Hepatic stellate cell (primary cell): ENCODE results near the gene ZNF280B.
"Not testable (repeated sequence)": the region's sequence is repeated elsewhere in the genome, so short reads cannot be mapped to it uniquely, and the experiment has no call there.

Experiments
- DNase-seq: peaks from one replicate; pipeline ENCODE4 v3.0.0; 2011; ENCODE audit warnings: low spot score

Gene ZNF280B

DNA sequence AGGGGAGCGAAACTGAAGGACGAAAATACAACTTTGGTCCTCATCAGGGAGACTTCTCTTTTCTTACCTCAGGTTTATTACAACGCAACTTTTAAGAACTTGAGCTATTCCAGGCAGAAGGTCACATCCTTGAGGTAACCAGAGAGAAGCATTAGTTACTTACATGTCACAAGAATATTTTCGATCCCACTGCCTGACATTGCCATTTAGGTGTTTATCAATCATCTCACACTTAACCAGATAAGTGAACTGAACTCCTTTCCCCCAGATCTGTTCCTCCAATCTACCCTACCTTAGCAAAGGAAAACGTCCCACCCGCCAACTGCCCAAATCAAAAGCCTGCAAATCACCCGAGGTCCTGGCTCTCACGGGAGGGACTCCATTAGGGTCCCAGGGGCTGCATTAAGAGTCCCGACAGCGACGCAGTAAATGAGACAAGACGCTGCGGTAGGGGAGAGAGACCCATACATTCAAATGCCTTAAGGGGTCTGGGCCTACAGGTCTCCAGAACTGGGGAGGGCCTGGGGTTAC lies 734 bp downstream of the ZNF280B start:
- DNase-seq, result no peak

DNA sequence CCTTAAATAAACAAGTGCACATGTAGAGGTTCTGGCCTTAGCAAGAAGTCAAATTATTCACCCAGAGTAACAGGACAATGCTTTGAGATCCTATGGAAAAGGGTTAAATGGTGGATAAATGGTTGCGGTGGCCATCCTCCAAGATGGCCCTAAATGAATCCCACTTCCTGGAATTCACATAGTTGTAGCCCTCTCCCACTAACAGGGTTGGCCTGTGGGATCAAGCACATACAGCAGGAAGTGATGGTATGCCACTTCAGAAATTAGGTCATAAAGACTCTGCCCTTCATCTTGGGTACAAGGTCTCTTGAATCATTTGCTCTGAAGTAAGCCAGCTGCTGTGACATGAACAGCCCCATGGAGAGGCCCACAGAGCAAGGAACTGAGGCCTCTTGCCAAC lies 1.8 kb downstream of the ZNF280B start:
- no peak for DNase-seq

DNA sequence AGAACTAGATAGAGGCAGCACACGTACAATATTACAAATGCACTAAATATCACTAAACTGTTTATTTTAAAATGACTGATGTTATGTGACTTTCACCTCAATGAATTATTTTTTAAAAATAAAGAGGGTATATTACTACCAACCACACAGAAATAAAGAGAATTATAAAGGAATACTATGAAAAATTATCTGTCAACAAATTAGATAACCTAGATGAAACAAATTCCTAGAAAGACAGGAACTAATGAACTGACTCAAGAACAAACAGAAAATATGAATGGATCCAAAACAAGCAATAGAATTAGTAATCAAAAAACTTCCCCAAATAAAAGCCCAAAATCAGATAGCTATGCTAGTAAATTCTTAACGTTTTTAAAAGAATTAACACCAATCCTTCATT lies 10.3 kb downstream of the ZNF280B start:
- no peak for DNase-seq

DNA sequence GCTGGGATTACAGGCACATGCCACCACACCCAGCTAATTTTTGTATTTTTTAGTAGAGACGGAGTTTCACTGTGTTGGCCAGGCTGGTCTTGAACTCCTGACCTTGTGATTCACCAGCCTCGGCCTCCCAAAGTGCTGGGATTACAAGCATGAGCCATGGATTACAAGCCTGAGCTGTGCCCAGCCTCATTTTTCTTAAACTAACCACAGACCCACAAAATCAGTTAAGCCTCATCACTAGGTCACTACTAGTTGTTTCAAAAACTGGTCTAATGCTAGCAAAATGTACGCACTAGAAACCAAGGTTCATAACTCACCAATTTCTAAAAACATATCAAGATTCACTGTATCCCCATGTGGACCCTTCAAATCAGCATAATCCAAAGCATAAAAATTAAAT lies 17.0 kb downstream of the ZNF280B start:
- not testable (repeated sequence) for DNase-seq

DNA sequence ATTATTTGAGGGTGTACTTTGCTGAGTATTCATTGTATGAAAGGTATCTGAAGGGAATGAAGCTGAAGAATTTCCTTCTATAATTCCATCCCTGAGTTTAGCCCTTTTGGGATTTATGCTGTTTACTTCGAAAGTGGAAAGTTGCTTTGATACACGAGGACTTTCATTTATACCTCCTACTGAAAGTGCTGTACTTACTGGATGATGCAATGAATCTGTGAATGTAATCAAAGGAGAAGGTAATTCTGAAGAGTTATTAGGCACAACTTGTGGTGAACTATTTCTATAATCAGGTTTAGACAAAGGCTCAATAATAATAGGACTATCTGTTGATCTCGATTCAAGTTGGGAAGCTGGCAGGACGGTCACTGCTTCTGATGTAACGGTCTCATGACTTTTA lies 19.8 kb downstream of the ZNF280B start:
- DNase-seq, result no peak

DNA sequence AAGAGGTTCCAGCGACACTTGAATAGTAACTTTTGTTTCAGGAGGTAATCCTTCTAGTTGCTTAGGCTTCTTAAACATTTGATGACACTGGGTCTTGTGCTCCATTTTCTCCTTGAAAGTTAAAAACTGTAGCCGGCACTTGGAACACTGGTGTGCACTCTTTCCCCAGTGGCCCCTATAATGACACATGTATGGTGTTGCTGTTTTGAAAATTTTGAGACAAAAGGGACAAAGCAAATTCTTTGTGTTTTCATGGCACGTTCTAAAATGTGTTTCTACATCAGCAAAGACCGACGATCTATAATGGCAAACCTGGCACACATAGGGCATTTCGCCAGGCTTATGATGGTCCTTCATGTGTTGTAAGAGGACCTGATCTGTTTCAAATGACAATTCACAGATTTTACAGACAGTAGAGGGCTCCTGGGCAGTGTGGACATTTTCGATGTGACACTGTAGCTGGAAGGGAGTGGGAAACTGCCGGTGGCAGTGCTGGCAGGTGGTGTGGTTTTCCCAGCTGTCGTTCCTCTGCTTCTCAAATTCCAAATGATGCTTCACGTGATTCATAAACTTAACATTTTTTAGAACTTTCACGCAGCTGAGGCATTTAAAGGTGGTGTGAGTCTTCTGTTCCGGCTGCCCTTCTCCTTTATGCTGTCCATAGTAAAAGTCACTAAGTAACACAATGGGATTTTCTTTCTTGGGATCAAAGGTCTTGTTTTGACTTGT lies 20.5 kb downstream of the ZNF280B start:
- no peak for DNase-seq

DNA sequence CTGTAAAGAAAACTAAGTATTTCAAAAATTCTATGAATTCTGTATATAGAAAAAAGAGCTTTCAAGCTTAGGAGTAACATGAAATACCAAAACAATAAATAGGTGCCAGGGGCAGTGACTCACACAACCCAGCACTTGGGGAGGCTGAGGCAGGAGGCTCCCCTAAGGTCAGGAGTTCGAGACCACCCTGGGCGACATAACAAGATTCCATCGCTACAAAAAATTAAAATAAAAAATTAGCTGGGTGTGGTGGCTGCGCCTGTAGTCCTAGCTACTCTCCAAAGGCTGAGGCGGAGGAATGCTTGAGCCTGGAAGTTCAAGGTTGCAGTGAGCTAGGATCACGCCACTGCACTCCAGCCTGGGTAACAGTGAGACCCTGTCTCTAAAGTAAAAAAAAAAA lies 21.5 kb downstream of the ZNF280B start:
- no peak for DNase-seq

DNA sequence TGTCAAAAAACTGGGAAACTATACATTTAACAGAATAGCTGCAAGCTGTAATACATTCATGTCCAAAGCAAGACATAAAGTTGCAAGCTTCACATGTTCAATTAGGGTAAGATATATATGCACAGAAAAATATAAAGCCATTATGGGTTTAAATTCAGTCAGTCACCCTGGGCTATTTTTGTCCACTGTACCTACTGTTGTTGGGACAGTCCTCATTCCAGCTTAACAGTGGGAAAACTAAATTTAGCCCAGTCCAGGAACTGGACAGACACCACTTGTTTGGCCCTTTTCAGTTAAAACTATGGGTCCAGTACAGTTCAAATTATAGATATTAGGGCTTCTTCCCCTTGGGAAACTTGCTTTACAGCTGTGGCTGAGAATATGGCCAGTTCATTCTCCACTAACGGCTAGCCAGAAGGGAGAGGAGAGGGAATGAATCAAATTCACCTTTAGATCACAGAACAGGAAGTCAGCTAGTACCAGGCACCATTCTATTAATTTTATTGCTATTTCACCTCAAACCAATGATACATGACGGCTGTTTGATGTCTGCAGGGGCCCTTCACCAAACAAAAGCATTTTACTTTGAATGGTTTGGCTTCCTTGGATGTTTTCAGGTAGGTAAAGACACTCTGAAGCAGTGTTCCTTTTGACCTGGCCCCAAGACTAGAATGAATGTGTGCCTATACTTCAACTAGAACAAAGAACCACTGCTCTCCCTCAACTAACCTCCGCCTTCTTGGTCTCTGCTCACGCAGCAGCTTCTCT lies 22.2 kb downstream of the ZNF280B start:
- DNase-seq, result no peak

DNA sequence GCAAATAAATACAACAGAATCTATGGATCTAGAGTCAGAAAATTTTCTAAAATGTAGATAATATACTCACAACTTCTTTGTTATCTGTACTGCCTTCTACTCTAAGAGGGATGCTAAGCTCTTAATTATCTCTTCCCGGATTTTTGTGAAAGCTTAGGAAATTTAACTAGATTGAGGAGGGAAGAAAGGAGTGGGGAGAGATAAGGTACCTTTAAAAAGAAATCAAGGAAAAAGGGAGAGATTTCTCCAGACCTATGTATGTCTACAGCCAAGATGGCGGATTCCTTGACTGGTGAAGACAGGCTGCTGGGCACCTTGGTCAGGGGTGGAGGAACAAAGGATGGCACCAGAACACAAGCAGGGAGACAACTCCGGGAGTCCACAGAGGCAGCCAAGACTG lies 23.0 kb downstream of the ZNF280B start:
- no peak for DNase-seq

DNA sequence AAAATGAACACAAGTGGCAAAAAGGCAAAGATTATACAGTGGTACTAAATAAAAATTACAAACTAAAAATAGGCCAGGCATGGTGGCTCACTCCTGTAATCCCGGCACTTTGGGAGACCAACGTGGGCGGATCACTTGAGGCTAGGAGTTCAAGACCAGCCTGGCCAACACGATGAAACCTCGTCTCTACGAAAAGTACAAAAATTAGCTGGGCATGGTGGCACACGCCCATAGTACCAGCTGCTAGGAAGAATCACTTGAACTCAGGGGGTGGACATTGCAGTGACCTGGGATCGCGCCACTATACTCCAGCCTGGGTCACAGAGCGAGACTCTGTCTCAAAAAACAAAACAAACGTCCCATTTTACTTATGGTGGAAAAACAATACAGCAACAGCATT lies 24.5 kb downstream of the ZNF280B start:
- no peak for DNase-seq

DNA sequence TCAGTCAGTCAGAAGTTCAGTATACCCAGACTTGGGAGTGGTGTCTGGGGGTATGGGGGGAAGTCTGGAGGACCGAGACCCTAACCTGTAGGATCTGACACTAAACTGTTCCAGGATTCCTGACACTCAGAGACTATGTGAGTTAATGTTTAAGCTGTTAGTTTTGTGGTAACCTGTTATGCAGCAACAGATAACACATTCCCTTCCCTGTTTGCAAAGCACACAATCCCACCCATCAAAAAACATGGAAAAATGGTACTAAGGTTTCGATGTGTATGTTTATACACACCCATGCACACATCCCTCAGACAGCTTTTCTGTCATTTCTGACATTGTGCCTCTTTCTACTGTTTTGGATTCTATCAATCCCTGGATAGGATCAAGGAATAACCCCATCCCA lies 27.6 kb downstream of the ZNF280B start:
- DNase-seq, result no peak

DNA sequence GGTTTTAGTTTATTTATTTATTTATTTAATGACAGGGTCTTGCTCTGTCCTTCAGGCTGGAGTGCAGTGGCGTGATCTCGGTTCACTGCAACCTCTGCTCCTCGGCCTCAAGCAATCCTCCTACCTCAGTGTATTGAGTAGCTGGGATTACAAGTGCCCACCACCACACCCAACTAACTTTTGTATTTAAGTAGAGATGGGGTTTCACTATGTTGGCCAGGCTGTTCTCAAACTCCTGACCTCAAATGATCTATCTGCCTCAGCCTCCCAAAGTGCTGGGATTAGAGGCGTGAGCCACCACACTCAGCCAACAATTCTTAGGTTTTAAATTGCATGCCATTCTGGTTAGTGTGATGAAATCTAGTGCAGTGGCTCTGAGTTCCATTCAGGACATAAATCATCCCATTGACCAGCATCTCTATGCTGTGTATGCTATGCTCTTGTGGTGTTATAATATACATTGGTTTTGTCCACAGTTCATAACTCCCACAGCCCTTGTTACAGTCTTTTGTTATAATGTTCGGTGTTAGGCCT lies 28.5 kb downstream of the ZNF280B start:
- DNase-seq, result no peak

DNA sequence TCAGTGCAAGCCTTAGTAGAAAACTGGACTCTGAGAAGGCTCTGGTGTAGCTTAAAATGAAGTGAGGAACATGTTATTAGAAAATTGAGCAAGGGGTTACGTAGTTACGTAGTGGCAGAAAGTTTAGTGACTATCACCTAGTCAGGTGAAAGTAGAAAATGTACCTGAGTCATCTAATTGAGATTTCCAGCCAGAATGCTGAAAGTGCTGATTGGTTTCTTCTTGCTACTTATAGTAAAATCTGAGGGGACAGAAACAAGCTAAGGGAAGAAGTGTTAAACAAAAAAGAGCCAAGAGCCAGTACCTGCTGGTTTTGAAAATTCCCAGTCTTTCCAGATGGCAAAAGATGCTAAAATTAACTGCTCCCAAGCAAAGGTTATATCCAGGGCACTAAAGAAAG lies 29.4 kb downstream of the ZNF280B start:
- DNase-seq, result no peak

DNA sequence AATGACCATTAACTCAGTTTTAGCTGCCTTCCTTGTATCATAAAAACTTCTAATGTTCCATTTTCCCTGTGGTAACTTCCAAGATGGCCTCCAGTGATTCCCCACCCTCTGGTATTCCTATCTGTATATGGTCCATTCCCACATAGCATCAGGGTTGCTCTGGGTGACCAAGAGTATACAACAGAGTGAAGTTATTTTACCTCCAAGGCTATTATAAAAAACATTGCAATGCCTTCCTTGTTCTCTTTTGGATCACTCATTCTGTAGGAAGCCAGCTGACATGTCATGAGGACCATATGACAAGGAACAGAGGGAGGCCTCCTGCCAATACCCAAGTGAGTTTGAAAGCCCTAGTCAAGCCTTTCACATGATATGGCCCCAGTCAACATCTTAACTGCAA lies 30.1 kb downstream of the ZNF280B start:
- no peak for DNase-seq

DNA sequence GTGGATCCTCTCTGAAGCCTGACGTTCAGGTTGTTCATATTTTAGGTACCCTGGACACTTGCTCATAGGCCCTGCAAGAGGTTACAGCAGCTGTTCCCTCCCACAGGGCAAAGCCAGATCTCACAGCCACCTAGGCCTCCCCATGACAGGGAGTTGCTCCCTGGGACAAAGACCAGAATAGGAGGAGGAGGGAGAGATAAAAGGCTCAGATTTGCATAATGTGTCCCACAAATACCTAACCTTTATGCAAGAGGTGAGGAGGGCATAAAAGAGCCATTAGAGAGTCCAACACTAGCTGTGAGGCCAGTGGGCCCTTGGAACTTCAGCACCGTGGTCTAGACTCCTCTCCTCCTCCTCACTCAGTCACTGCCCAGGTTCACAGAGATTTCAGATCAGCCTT lies 33.8 kb downstream of the ZNF280B start:
- DNase-seq, result no peak

DNA sequence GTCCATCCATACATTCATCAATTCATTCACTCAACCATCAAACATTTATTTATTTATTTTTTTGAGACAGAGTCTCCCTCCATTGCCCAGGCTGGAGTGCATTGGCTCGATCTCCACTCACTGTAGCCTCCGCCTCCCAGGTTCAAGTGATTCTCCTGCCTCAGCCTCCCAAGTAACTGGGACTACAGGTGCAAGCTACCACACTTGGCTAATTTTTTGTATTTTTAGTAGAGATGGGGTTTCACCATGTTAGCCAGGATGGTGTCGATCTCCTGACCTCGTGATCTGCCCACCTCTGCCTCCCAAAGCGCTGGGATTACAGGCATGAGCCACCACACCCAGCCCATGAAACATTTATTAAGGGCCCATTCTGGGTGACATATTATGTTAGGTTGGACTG lies 37.4 kb downstream of the ZNF280B start:
- not testable (repeated sequence) for DNase-seq

DNA sequence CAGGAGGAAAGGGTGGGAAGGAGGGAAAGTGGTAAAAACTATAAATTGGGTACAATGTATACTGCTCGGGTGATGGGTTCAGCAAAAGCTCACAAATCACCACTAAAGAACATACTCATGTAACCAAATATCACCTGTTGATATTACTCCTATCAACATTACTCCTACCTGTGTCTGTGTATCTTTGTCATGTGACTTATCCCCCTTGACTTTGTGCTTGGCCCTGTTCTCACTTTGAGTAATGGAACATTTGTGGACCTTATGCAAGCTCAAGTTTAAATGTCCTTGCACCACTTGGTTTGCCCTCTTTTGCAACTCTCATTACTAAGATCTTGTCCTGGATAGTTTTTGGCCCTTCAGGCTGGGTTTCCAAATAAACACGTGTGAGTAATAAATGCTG lies 39.0 kb downstream of the ZNF280B start:
- DNase-seq, result no peak

DNA sequence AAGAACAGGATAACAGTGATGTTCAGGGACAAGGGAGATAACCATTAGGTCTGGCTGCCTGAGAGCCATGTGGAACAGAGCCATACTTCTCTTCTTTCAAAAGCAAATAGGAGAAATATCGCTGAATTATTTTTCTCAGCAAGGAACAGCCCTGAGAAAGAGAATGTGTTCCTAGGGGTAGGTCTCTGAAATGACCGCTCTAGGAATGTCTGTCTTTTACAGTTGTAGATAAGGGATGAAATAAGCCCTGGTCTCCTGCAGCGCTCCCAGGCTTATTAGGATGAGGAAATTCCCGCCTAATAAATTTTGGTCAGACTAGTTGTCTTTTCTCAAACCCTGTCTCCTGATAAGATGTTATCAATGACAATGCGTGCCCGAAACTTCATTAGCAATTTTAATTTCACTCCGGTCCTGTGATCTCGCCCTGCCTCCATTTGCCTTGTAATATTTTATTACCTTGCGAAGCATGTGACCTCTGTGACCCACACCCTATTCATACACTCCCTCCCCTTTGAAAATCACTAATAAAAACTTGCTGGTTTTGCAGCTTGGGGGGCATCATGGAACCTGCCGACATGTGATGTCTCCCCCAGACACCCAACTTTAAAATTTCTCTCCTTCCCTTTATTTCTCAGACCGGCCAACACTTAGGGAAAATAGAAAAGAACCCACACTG lies 39.6 kb downstream of the ZNF280B start:
- DNase-seq, result not testable (repeated sequence)

DNA sequence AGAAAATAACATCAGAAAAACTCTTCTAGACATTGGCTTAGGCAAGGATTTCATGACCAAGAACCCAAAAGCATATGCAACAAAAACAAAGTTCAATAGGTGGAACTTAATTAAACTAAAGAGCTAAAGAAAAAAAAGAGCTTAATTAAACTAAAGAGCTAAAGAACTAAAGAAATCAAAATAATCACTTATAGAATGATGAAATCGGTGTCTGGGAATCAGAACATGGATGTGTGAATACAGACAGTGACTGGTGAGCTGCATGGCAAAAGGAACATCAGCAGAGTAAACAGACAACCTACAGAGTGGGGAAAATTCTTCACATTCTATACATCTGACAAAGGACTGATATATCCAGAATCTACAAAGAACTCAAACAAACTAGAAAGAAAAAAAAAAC lies 41.4 kb downstream of the ZNF280B start:
- DNase-seq, result no peak

DNA sequence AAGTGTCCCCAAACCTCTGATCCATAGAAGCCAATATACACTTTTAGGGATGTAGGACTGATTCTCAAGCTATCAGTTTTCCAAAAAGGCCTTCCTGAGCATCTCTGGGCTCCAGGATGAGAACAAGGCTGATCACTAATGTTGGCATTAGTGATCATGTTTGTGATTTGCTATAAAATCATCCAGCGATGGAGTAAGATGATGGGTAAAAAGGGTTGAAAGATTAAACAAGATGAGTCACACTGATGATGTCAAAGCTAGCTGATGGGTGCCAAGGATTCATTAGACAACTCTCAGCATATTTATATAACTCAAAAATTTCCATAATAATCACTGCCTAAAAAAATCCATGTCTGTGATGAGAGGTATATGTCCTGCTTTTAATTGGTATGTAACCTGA lies 42.8 kb downstream of the ZNF280B start:
- DNase-seq, result no peak

DNA sequence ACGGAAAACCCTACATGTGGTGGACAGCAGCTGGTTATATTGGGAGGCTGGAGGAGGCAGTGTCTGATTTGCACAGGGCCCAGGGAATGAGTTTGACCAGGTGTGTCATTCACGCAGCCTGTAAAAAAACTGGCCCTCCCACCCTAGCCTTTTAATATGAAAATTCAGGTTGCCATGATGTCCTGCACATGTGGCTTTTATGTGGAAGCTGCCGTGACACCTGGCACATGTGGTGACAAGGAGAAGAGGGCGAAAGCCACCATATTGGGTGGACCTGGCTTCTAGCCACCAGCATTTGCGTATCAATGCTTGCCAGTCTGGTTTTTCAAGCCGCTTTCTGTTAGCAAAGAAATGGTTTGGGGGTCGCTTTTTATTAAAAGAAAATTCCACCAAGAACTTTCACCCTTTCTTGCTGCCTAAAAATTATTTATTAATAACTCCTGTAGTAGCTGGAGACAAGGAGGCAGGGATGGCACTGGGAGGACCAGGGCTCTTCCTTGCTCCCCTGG lies 43.4 kb downstream of the ZNF280B start:
- no peak for DNase-seq

DNA sequence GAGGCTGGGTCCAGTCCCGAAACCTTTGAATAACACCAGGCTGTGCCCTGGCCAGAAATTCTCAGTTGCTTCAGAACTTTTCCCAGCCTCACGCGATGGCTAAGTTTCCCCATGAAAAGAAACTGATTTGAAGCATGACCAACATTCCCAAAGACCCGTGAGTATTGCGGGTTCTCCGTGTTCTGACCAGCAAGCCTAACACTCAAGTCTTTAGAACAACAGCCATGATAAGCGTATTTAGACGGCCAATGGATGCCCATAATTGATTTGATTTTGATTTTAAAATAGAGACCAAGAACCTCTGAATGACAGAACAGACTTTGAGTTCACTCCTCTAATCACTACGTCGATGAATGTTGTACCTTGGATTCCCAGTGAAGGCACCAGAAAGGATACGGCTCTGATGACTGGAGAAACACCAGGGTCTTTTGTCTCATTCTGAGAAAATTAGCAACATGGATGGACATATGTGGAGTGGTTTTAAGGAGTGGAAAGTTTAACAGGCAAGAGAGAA lies 43.9 kb downstream of the ZNF280B start:
- DNase-seq, result no peak
